ENCODE results near the gene NKIRAS2. TPM values are rescaled to one million over a fixed set of nuclear protein-coding genes. Genes with fewer than 3 reads are reported as not detected.

Gene NKIRAS2
- polyA plus RNA-seq, 1 of the 3 experiments (the other 2 are of a cell fraction), result 91.8 TPM

DNA sequence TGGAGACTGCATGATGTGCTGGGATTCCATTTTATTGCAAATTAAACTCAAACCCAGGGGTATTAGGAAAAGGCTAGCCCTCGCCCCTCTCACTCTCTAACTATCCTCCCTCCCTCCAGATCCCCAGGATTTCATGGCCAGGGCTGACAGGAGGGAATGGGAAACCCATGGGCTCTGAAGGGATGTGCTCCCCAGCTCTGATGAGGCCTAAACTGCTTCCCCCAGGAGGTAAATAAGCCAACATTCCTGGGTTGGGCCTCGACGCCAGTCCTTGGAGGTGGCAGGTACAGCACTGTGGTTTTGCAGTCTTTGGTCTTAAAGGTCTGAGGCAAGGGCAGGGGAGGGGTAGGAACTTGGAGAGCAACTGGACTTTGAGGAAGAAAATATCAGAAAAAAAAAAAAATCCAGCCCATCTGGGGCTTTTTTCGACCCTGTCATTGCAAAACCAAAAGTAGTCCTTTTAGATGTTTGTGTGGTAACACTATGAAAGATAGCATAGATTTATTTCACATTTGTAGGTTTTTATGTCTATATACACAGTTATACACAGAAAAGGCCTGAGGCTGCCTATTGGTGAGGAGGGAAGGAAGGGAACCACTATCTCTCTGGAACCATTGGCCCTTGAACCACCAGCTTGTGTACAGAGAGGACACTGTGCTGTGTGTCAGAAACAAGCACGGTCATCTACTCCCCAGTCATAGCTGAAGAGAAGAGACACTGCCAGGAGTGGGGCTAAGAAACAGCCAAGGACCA lies 18.5 kb downstream of the NKIRAS2 start:
- H3K4me2 ChIP-seq, result no peak overlapping the region
- TF ChIP-seq SMC3 (IDR thresholded peaks at IDR 0.05; ENCODE audit: low read depth, low read length) (no peak), NRF1 (IDR thresholded peaks at IDR 0.05; ENCODE audit: low read depth, low read length) (no peak), EP300 (IDR thresholded peaks at IDR 0.05; ENCODE audit: borderline replicate concordance in 1 of 2, low read depth in 1 of 2, low read length in 1 of 2) (no peak), YY1 (IDR thresholded peaks at IDR 0.05; ENCODE audit: low read depth) (no peak), ELF1 (IDR thresholded peaks at IDR 0.05) (no peak), FOXM1 (IDR thresholded peaks at IDR 0.05; ENCODE audit: low read depth) (no peak), RFX5 (IDR thresholded peaks at IDR 0.05; ENCODE audit: low read length) (no peak), GATA2 (CRISPR knock-in tag; IDR thresholded peaks at IDR 0.05) (no peak)
- TF ChIP-seq, protein P1, sequence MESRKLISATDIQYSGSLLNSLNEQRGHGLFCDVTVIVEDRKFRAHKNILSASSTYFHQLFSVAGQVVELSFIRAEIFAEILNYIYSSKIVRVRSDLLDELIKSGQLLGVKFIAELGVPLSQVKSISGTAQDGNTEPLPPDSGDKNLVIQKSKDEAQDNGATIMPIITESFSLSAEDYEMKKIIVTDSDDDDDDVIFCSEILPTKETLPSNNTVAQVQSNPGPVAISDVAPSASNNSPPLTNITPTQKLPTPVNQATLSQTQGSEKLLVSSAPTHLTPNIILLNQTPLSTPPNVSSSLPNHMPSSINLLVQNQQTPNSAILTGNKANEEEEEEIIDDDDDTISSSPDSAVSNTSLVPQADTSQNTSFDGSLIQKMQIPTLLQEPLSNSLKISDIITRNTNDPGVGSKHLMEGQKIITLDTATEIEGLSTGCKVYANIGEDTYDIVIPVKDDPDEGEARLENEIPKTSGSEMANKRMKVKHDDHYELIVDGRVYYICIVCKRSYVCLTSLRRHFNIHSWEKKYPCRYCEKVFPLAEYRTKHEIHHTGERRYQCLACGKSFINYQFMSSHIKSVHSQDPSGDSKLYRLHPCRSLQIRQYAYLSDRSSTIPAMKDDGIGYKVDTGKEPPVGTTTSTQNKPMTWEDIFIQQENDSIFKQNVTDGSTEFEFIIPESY (IDR thresholded peaks at IDR 0.05; ENCODE audit: borderline replicate concordance, low read depth), result no peak
- TF ChIP-seq, protein P2, sequence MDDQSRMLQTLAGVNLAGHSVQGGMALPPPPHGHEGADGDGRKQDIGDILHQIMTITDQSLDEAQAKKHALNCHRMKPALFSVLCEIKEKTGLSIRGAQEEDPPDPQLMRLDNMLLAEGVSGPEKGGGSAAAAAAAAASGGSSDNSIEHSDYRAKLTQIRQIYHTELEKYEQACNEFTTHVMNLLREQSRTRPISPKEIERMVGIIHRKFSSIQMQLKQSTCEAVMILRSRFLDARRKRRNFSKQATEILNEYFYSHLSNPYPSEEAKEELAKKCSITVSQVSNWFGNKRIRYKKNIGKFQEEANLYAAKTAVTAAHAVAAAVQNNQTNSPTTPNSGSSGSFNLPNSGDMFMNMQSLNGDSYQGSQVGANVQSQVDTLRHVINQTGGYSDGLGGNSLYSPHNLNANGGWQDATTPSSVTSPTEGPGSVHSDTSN (IDR thresholded peaks at IDR 0.05), result no peak
- TF ChIP-seq, protein P3, sequence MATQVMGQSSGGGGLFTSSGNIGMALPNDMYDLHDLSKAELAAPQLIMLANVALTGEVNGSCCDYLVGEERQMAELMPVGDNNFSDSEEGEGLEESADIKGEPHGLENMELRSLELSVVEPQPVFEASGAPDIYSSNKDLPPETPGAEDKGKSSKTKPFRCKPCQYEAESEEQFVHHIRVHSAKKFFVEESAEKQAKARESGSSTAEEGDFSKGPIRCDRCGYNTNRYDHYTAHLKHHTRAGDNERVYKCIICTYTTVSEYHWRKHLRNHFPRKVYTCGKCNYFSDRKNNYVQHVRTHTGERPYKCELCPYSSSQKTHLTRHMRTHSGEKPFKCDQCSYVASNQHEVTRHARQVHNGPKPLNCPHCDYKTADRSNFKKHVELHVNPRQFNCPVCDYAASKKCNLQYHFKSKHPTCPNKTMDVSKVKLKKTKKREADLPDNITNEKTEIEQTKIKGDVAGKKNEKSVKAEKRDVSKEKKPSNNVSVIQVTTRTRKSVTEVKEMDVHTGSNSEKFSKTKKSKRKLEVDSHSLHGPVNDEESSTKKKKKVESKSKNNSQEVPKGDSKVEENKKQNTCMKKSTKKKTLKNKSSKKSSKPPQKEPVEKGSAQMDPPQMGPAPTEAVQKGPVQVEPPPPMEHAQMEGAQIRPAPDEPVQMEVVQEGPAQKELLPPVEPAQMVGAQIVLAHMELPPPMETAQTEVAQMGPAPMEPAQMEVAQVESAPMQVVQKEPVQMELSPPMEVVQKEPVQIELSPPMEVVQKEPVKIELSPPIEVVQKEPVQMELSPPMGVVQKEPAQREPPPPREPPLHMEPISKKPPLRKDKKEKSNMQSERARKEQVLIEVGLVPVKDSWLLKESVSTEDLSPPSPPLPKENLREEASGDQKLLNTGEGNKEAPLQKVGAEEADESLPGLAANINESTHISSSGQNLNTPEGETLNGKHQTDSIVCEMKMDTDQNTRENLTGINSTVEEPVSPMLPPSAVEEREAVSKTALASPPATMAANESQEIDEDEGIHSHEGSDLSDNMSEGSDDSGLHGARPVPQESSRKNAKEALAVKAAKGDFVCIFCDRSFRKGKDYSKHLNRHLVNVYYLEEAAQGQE (IDR thresholded peaks at IDR 0.05; ENCODE audit: low read depth, low read length), result no peak
- TF ChIP-seq, protein P4, sequence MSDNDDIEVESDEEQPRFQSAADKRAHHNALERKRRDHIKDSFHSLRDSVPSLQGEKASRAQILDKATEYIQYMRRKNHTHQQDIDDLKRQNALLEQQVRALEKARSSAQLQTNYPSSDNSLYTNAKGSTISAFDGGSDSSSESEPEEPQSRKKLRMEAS (IDR thresholded peaks at IDR 0.05; ENCODE audit: low read depth), result no peak
- TF ChIP-seq, protein P5, sequence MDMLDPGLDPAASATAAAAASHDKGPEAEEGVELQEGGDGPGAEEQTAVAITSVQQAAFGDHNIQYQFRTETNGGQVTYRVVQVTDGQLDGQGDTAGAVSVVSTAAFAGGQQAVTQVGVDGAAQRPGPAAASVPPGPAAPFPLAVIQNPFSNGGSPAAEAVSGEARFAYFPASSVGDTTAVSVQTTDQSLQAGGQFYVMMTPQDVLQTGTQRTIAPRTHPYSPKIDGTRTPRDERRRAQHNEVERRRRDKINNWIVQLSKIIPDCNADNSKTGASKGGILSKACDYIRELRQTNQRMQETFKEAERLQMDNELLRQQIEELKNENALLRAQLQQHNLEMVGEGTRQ (IDR thresholded peaks at IDR 0.05; ENCODE audit: borderline replicate concordance, low read depth, low read length), result no peak
- H3K4me1 ChIP-seq (ENCODE audit: control insufficient read depth in 1 of 2, insufficient read depth in 2 of 2, low read depth in 1 of 2, low read length in 1 of 2), result no peaks in the 10 kb centered on the region
- no peaks in the 10 kb centered on the region for H3F3A ChIP-seq (replicated peaks; ENCODE audit: insufficient read depth)
- H3K79me2 ChIP-seq (ENCODE audit: insufficient read depth), result no peaks in the 10 kb centered on the region
- no peak overlapping the region for H3K27ac ChIP-seq (ENCODE audit: low read depth in 2 of 2, low read length in 1 of 2)
- H3K9me3 ChIP-seq, result no peaks in the 10 kb centered on the region
- POLR2A ChIA-PET, result no interaction called here
- DNase-seq, result no peak
- CTCF ChIA-PET, result interaction anchor here (1.0 to 5.8 kb wide), 6 partner anchors 13 to 80 kb away, joined by 3 to 34 read pairs (median 6); partner anchors contain the start of genes DNAJC7 and NKIRAS2
- no peak overlapping the region for H3K9ac ChIP-seq
- no peaks in the 10 kb centered on the region for H3K9me2 ChIP-seq
- H4K20me1 ChIP-seq (ENCODE audit: insufficient read depth), result no peaks in the 10 kb centered on the region
- H3K4me3 ChIP-seq (ENCODE audit: low read depth in 2 of 2, low read length in 1 of 2), result no peak overlapping the region
- no peak overlapping the region for H2AFZ ChIP-seq (ENCODE audit: low read depth)
- H3K36me3 ChIP-seq (replicated peaks in 1 of 2; ENCODE audit: control insufficient read depth in 1 of 2, insufficient read depth in 2 of 2, low read length in 1 of 2), result no peaks in the 10 kb centered on the region
- H3K27me3 ChIP-seq (ENCODE audit: insufficient read depth), result no peaks in the 10 kb centered on the region
- 68% methylated on average over 5 of the region's 5 CpGs for WGBS (ENCODE audit: low lambda C conversion rate)

Measured in SK-N-SH (cell line).